MM.1S (cell line): ENCODE results near the gene FIP1L1.

ENCODE experiments used
- EZH2 ChIP-seq: fragments of 300-600 bp; sonication (generic); optimal IDR thresholded peaks from 2 replicates; pipeline ENCODE3; 2017; ENCODE audit warnings: low read depth, mild to moderate bottlenecking, antibody characterized with exemption, low read length, mixed read lengths
- EZH2phosphoT487 ChIP-seq: fragments of 300-600 bp; sonication (generic); IDR thresholded peaks from 2 replicates; pipeline ENCODE4 v1.6.1; 2018; ENCODE audit warnings: antibody characterized with exemption, low read length
- TF ChIP-seq, protein P1 (sequence below): fragments of 300-600 bp; sonication (generic); IDR thresholded peaks from 2 replicates; pipeline ENCODE4 v1.5.1; 2016; ENCODE audit warnings: antibody characterized with exemption, low read length, mixed read lengths

DNA sequence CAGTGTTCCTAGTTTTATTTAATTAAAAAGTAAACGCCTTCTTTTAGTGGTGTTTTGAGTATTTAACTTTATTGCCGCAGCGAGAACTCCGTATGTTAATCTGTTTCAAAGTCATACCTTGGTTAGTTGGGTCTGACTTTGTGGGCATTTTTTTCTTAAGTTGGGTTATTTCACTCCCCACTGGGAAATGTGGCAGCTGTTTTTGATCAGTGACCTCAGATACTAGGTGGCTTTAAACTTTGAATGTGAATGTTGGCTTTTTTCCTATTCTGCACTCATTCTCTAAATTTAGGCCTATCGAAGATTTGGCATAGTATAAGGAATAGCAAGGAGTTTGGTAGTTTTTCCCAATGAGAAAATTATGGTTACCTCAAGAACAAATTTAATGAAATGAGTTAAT lies 85.9 kb downstream of the FIP1L1 start:
- TF ChIP-seq, protein P1, sequence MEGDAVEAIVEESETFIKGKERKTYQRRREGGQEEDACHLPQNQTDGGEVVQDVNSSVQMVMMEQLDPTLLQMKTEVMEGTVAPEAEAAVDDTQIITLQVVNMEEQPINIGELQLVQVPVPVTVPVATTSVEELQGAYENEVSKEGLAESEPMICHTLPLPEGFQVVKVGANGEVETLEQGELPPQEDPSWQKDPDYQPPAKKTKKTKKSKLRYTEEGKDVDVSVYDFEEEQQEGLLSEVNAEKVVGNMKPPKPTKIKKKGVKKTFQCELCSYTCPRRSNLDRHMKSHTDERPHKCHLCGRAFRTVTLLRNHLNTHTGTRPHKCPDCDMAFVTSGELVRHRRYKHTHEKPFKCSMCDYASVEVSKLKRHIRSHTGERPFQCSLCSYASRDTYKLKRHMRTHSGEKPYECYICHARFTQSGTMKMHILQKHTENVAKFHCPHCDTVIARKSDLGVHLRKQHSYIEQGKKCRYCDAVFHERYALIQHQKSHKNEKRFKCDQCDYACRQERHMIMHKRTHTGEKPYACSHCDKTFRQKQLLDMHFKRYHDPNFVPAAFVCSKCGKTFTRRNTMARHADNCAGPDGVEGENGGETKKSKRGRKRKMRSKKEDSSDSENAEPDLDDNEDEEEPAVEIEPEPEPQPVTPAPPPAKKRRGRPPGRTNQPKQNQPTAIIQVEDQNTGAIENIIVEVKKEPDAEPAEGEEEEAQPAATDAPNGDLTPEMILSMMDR: no peak
- TF ChIP-seq EZH2 (no peak), EZH2phosphoT487 (no peak)
